Activated T-helper 17 cell treated with anti-CD3 and anti-CD28 coated beads, Interleukin-2, amount 50 U/mL, for 72 hours (primary cell): ENCODE measurements around the gene HNRNPA1. TPM values are rescaled to one million over a fixed set of nuclear protein-coding genes. Genes with fewer than 3 reads are reported as not detected.
"Not testable (repeated sequence)": the region's sequence is repeated elsewhere in the genome, so short reads cannot be mapped to it uniquely, and the experiment has no call there.

Source experiments
- ATAC-seq: fragments of 150-1000 bp; cut with Tn5 transposase; replicated peaks from 2 replicates; pipeline ENCODE4 v1.10.0; 2021; ENCODE audit warnings: mild to moderate bottlenecking, moderate library complexity
- H3K27ac Mint-ChIP-seq: one replicate; pipeline ENCODE4 v1.8.0; 2022; ENCODE audit warnings: mixed read lengths
- H3K27me3 Mint-ChIP-seq: one replicate; pipeline ENCODE4 v1.8.0; 2022; ENCODE audit warnings: mixed read lengths
- H3K36me3 Mint-ChIP-seq: one replicate; pipeline ENCODE4 v1.8.0; 2022; ENCODE audit warnings: low read depth, mild to moderate bottlenecking, mixed read lengths
- H3K4me1 Mint-ChIP-seq: one replicate; pipeline ENCODE4 v1.8.0; 2022; ENCODE audit warnings: mixed read lengths
- H3K4me3 Mint-ChIP-seq: one replicate; pipeline ENCODE4 v1.8.0; 2022; ENCODE audit warnings: mild to moderate bottlenecking, mixed read lengths
- H3K9me3 Mint-ChIP-seq: one replicate; pipeline ENCODE4 v1.8.0; 2022; ENCODE audit warnings: mixed read lengths
- total RNA-seq, 2 donors: library from RNA; stranded (reverse); gene quantifications; one replicate each; pipeline ENCODE4 v1.2.3, GENCODE V29; 2022

The HNRNPA1 gene
- total RNA-seq, 2 donors from 2014 or later = 1,204 to 1,551 TPM

DNA sequence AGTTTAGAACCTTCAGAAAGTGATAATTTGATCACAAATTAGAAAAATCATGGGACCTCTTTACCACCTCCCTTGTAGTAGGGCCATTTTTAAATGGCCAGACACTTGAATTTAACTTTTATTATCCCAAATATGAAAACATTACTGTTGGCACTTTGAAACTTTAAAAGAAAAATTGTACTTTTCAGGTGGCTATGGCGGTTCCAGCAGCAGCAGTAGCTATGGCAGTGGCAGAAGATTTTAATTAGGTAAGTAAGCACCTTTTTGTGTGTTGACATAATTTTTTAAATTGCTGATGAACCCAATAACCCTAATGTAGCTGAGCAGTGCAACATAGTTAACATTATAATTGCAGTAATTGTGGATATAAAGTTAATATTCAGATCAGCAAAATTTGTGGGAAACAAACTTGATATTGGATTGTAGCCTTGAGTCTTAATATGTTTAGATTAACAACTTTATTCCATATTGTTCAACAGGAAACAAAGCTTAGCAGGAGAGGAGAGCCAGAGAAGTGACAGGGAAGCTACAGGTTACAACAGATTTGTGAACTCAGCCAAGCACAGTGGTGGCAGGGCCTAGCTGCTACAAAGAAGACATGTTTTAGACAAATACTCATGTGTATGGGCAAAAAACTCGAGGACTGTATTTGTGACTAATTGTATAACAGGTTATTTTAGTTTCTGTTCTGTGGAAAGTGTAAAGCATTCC is 3.7 kb downstream of the HNRNPA1 start:
- not testable (repeated sequence) for H3K9me3 Mint-ChIP-seq, H3K4me3 Mint-ChIP-seq, H3K27ac Mint-ChIP-seq, H3K36me3 Mint-ChIP-seq, ATAC-seq, H3K27me3 Mint-ChIP-seq
- H3K4me1 Mint-ChIP-seq = peaks cover 20% of the 10 kb centered on the region

GRCh38 chr12:54285150-54286041 is 4.9 kb downstream of the HNRNPA1 start:
- Mint-ChIP-seq H3K4me1 (peaks cover 20% of the 10 kb centered on the region), H3K27me3 (no peaks in the 10 kb centered on the region), H3K36me3 (no peaks in the 10 kb centered on the region), H3K27ac (peak overlapping the region; percentile 65), H3K9me3 (no peaks in the 10 kb centered on the region), H3K4me3 (no peak overlapping the region)
- no peak for ATAC-seq

GRCh38 chr12:54286042-54287030 is 5.8 kb downstream of the HNRNPA1 start:
- Mint-ChIP-seq H3K27ac (no peak overlapping the region), H3K4me3 (no peak overlapping the region), H3K36me3 (no peaks in the 10 kb centered on the region), H3K9me3 (no peaks in the 10 kb centered on the region), H3K4me1 (peaks cover 20% of the 10 kb centered on the region), H3K27me3 (no peaks in the 10 kb centered on the region)
- no peak for ATAC-seq

DNA sequence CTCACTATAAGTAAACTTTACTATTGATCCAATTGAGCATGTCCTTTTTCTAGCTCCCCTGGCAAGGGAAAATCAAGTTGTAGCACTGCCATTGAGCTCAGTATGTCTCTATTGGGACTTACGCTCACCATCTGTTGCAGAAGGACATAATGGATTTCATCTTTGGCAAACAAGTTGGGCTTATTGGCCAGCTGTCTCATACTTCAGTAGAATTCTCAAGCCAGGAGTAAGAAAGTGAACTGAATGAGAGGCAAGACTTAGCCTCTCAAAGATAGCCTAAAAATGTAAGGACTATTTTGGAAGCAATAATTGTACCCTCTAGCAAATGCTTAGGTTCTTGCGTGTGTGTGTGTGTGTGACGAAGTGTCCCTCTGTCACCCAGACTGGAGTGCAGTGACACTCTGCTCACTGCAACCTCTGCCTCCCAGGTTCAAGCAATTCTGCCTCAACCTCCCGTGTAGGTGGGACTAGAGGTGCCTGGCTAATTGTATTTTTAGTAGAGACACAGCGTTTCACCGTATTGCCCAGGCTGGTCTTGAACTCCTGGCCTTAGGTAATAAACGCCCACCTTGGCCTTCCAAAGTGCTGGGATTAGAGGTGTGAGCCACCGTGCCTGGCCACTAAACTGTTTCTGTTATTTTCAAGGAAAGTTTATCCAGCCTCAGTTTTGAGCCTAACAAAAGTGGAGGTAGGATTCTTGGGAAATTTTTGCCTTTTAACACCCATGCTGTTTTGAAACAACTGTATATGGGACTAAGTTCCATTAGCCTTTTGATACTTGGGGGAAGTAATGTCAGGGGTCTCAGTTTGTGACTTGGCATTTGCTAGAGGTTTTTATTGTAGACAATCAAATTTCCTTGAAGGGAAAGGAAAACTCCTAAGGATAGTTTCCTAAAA is 7.0 kb downstream of the HNRNPA1 start:
- Mint-ChIP-seq H3K27ac (no peak overlapping the region), H3K27me3 (no peaks in the 10 kb centered on the region), H3K4me3 (no peak overlapping the region), H3K4me1 (peaks cover 17% of the 10 kb centered on the region), H3K9me3 (no peaks in the 10 kb centered on the region), H3K36me3 (no peaks in the 10 kb centered on the region)
- ATAC-seq = no peak

DNA sequence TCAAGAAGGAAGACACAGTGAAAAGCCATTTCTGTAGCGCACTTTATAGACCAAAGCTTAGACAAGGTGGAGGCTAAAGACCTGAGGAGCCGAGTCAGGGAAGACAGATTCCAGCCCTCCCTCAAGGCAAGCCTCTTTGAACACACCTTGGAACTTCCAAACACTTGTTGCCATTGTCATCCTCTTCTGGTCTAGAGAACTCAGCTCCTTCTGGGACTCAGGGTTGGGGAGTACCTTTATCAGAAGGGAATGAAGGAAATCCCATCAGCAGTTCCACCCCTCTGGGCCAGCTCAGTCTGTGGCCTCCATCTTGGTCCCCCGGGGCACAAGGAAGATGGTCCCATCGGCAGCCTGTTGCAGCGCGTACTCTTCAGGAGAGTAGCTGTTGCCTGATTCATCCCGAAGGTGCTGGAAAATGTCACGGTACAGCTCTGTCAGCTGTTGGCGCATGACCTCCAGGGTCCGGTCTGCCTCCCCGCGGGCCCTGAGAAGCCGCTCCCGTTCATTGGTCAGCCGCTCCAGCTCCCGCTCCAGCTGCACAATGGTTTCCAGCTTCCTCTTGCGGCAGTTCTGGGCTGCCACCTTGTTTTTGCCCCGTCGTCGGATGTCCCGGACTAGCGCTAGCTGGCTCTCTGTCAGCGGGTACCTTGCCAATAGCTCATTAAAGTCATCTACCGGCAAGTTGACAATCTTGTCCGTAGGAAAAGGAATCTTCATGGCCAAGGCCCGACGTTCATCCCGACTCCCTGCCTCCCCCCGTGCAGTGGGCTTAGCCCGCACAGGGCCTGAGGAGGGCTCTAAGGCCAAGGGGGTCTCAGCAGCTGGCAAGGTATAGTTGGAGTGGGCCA is 11.8 kb downstream of the HNRNPA1 start:
- Mint-ChIP-seq H3K27me3 (no peaks in the 10 kb centered on the region), H3K27ac (no peak overlapping the region), H3K4me1 (peaks cover 4% of the 10 kb centered on the region), H3K4me3 (no peak overlapping the region), H3K36me3 (no peaks in the 10 kb centered on the region), H3K9me3 (no peaks in the 10 kb centered on the region)
- ATAC-seq = no peak

DNA sequence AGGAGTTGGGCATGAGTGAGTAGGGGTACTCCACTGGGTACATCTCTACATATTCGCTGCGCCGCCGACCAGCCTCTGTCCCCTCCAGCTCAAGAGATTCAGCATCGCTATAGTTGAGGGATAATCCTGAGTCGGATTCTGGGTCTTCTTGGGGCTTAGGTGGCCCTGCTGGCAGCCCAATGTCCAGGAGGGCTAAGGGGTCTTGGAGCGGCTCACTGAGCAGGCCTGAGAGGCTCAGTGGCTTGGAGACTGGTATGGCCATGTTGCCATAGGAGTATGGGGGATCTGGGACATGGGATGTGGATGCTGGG is 12.4 kb downstream of the HNRNPA1 start:
- no peaks in the 10 kb centered on the region for H3K36me3 Mint-ChIP-seq
- H3K4me3 Mint-ChIP-seq = no peak overlapping the region
- ATAC-seq = no peak
- H3K4me1 Mint-ChIP-seq = peaks cover 4% of the 10 kb centered on the region
- no peak overlapping the region for H3K27ac Mint-ChIP-seq
- no peaks in the 10 kb centered on the region for H3K9me3 Mint-ChIP-seq
- no peaks in the 10 kb centered on the region for H3K27me3 Mint-ChIP-seq

DNA sequence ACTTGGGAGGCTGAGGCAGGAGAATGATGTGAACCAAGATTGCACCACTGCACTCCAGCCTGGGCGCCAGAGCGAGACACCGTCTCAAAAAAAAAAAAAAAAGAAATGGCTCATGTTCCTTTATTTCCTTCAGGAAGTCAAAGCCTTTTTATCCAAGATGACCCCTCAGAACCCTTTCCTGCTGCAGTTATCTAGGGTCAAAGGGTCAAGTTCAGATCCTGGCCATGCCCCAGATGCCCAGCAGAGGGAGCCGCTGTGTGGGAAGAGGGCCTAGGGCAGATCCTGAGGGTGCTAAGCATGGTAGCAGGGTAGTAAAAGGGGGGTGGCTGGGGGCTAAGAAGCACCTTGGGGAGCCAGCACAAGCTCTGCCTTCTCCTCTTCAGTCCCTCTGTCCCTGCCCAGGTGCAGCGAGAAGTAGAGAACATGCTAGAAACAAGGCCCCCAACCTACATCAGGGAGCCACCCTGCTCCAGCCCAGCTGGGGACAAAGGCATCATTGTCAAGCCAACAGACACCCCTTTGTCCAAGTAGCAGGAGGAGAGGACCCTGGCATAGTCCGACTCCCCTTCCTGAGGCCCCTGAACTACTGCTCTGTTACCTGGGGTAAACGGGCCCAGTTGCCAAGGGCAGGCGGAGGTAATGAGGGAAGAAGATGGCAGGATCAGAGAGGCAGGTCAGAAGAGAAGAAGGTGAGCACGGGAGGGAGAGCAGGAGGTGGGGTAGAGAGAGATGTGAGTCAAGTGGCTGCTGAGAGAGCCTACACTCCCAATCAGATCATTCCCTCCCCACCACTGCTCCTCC is 13.8 kb downstream of the HNRNPA1 start:
- peak; percentile 81 for ATAC-seq
- Mint-ChIP-seq H3K4me3 (no peak overlapping the region), H3K9me3 (no peaks in the 10 kb centered on the region), H3K27ac (no peak overlapping the region), H3K4me1 (peaks cover 4% of the 10 kb centered on the region), H3K27me3 (peaks cover 5% of the 10 kb centered on the region), H3K36me3 (no peaks in the 10 kb centered on the region)

- Mint-ChIP-seq H3K9me3 (no peaks in the 10 kb centered on the region), H3K27me3 (peaks cover 12% of the 10 kb centered on the region), H3K4me3 (no peak overlapping the region), H3K4me1 (peaks cover 4% of the 10 kb centered on the region), H3K27ac (no peak overlapping the region), H3K36me3 (no peaks in the 10 kb centered on the region)
- ATAC-seq = no peak
Measured at GRCh38 chr12:54294953-54295566, 14.5 kb downstream of the HNRNPA1 start.

- Mint-ChIP-seq H3K27ac (no peak overlapping the region), H3K27me3 (peaks cover 20% of the 10 kb centered on the region), H3K36me3 (no peaks in the 10 kb centered on the region), H3K9me3 (no peaks in the 10 kb centered on the region), H3K4me1 (peaks cover 4% of the 10 kb centered on the region), H3K4me3 (no peak overlapping the region)
- ATAC-seq = no peak
Measured at GRCh38 chr12:54296393-54297099, 16.0 kb downstream of the HNRNPA1 start.

GRCh38 chr12:54298904-54299303 is 18.4 kb downstream of the HNRNPA1 start:
- Mint-ChIP-seq H3K9me3 (no peaks in the 10 kb centered on the region), H3K4me3 (no peak overlapping the region), H3K27ac (no peak overlapping the region), H3K27me3 (peaks cover 33% of the 10 kb centered on the region), H3K36me3 (no peaks in the 10 kb centered on the region), H3K4me1 (no peaks in the 10 kb centered on the region)
- ATAC-seq = no peak

DNA sequence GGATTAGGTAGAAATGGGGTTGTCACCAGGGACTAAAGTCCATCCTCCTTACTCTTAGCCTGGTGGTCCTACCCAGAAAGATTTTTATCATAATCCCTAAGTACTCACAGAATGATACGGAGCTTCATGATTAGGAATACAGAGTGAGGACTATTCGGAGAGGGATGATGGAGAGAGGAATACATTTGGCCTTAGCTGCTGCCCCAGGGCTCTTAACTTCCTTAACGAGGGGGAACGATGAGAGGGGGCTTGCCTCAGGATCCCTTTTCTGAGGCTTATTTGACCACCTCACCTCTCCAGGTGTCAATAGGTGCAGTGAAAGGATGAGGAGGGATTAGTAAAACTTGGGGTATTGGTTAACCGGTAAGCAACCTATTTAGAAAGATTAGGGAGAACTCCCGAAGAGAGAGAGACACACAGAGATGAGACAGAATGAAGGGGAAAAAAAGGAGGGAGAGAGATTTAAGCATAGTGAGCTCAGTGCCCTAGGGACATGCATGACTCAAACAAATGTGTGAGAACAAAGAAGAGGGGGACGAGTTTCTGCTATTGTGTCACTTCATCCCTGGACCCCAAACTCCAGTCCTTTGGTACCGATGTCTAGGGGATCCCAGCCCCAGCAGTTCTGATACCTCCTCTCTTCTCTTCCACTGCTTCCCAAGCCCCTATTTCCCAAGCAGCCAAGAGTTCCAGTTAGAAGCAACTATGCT is 19.1 kb downstream of the HNRNPA1 start:
- H3K27ac Mint-ChIP-seq = no peak overlapping the region
- H3K27me3 Mint-ChIP-seq = peaks cover 37% of the 10 kb centered on the region
- no peaks in the 10 kb centered on the region for H3K9me3 Mint-ChIP-seq
- H3K36me3 Mint-ChIP-seq = no peaks in the 10 kb centered on the region
- H3K4me1 Mint-ChIP-seq = no peaks in the 10 kb centered on the region
- H3K4me3 Mint-ChIP-seq = no peak overlapping the region
- ATAC-seq = no peak
